ENCODE data around the gene RNF44. TPM values are rescaled to one million over a fixed set of nuclear protein-coding genes. Genes with fewer than 3 reads are reported as not detected.

Gene RNF44
- total and polyA plus RNA-seq, 2 experiments from 2014 or later: 2.1 to 2.9 TPM

GRCh38 chr5:176530393-176530982 is 6.7 kb downstream of the RNF44 start:
- DNase-seq: no peak
- no peaks in the 10 kb centered on the region for H3K9me2 ChIP-seq (ENCODE audit: insufficient read depth)
- no peak overlapping the region for H3K4me3 ChIP-seq
- H2AFZ ChIP-seq: no peak overlapping the region
- in situ Hi-C loops (cut with MboI): no loop called here
- no peaks in the 10 kb centered on the region for H4K20me1 ChIP-seq (ENCODE audit: insufficient read depth)
- no peak overlapping the region for H3K4me2 ChIP-seq (ENCODE audit: unreplicated experiment)
- peaks cover 3% of the 10 kb centered on the region; the same call in 1 of the 2 replicates for H3F3A ChIP-seq (ENCODE audit: insufficient read depth)
- 90 to 92% methylated on average over 25 to 28 of the region's 28 CpGs for WGBS, 2 experiments (ENCODE audit: low coverage in 1 of 2, low lambda C conversion rate in 2 of 2, missing lambda C conversion rate in 2 of 2)
- H3K27ac ChIP-seq: no peak overlapping the region
- H3K9me3 ChIP-seq (ENCODE audit: low read depth): no peaks in the 10 kb centered on the region
- H3K79me2 ChIP-seq (ENCODE audit: insufficient read depth): peaks cover 29% of the 10 kb centered on the region
- TF ChIP-seq EZH2 (IDR thresholded peaks at IDR 0.05; ENCODE audit: insufficient read depth, poor library complexity, severe bottlenecking) (no peak), EZH2phosphoT487 (IDR thresholded peaks at IDR 0.05; ENCODE audit: insufficient read depth, low read depth) (no peak)
- no peak overlapping the region for H3K9ac ChIP-seq
- H3K27me3 ChIP-seq (replicated peaks; ENCODE audit: insufficient read depth): no peaks in the 10 kb centered on the region
- peaks cover 4% of the 10 kb centered on the region; the same call in 1 of the 2 replicates for H3K4me1 ChIP-seq (ENCODE audit: insufficient read depth)
- H3K36me3 ChIP-seq (ENCODE audit: low read depth): no peaks in the 10 kb centered on the region

- Histone ChIP-seq H4K20me1 (ENCODE audit: insufficient read depth) (no peaks in the 10 kb centered on the region), H3K9me3 (ENCODE audit: low read depth) (no peaks in the 10 kb centered on the region), H3K9ac (no peak overlapping the region), H3K9me2 (ENCODE audit: insufficient read depth) (no peaks in the 10 kb centered on the region), H3K79me2 (ENCODE audit: insufficient read depth) (peaks cover 21% of the 10 kb centered on the region), H3K4me1 (ENCODE audit: insufficient read depth) (no peaks in the 10 kb centered on the region), H3K4me2 (ENCODE audit: unreplicated experiment) (no peak overlapping the region), H3K4me3 (no peak overlapping the region), H2AFZ (no peak overlapping the region), H3K27ac (no peak overlapping the region), H3F3A (ENCODE audit: insufficient read depth) (peaks cover 1% of the 10 kb centered on the region; the same call in 1 of the 2 replicates), H3K27me3 (replicated peaks; ENCODE audit: insufficient read depth) (no peaks in the 10 kb centered on the region), H3K36me3 (ENCODE audit: low read depth) (no peaks in the 10 kb centered on the region)
- DNase-seq: no peak
- TF ChIP-seq EZH2 (IDR thresholded peaks at IDR 0.05; ENCODE audit: insufficient read depth, poor library complexity, severe bottlenecking) (no peak), EZH2phosphoT487 (IDR thresholded peaks at IDR 0.05; ENCODE audit: insufficient read depth, low read depth) (no peak)
- in situ Hi-C loops (cut with MboI): no loop called here
- WGBS, 2 experiments (ENCODE audit: low coverage in 1 of 2, low lambda C conversion rate in 2 of 2, missing lambda C conversion rate in 2 of 2): 95% methylated on average over 11 of the region's 11 CpGs
These were observed 7.5 kb downstream of the RNF44 start for GRCh38 chr5:176529741-176530141.

GRCh38 chr5:176529116-176529740 is 8.0 kb downstream of the RNF44 start:
- H3K79me2 ChIP-seq (ENCODE audit: insufficient read depth): peaks cover 16% of the 10 kb centered on the region
- WGBS, 2 experiments (ENCODE audit: low coverage in 1 of 2, low lambda C conversion rate in 2 of 2, missing lambda C conversion rate in 2 of 2): 96 to 97% methylated on average over 18 to 26 of the region's 26 CpGs
- H3K27ac ChIP-seq: no peak overlapping the region
- H3K4me1 ChIP-seq (ENCODE audit: insufficient read depth): no peaks in the 10 kb centered on the region
- in situ Hi-C loops (cut with MboI): no loop called here
- TF ChIP-seq EZH2phosphoT487 (IDR thresholded peaks at IDR 0.05; ENCODE audit: insufficient read depth, low read depth): no peak
- no peak for TF ChIP-seq EZH2 (IDR thresholded peaks at IDR 0.05; ENCODE audit: insufficient read depth, poor library complexity, severe bottlenecking)
- no peak overlapping the region for H3K9ac ChIP-seq
- no peaks in the 10 kb centered on the region for H3F3A ChIP-seq (ENCODE audit: insufficient read depth)
- H3K36me3 ChIP-seq (ENCODE audit: low read depth): no peaks in the 10 kb centered on the region
- no peaks in the 10 kb centered on the region for H3K9me3 ChIP-seq (ENCODE audit: low read depth)
- H3K4me3 ChIP-seq: no peak overlapping the region
- H4K20me1 ChIP-seq (ENCODE audit: insufficient read depth): no peaks in the 10 kb centered on the region
- no peak for DNase-seq
- H2AFZ ChIP-seq: no peak overlapping the region
- no peak overlapping the region for H3K4me2 ChIP-seq (ENCODE audit: unreplicated experiment)
- no peaks in the 10 kb centered on the region for H3K27me3 ChIP-seq (replicated peaks; ENCODE audit: insufficient read depth)
- no peaks in the 10 kb centered on the region for H3K9me2 ChIP-seq (ENCODE audit: insufficient read depth)

- WGBS, 2 experiments (ENCODE audit: low coverage in 1 of 2, low lambda C conversion rate in 2 of 2, missing lambda C conversion rate in 2 of 2): 83 to 93% methylated on average over 7 to 17 of the region's 17 CpGs
- DNase-seq: no peak
- H3K9me2 ChIP-seq (ENCODE audit: insufficient read depth): no peaks in the 10 kb centered on the region
- in situ Hi-C loops (cut with MboI): no loop called here
- H3K4me3 ChIP-seq: no peak overlapping the region
- no peak overlapping the region for H3K27ac ChIP-seq
- no peaks in the 10 kb centered on the region for H3K9me3 ChIP-seq (ENCODE audit: low read depth)
- no peaks in the 10 kb centered on the region for H3K36me3 ChIP-seq (ENCODE audit: low read depth)
- no peaks in the 10 kb centered on the region for H3F3A ChIP-seq (ENCODE audit: insufficient read depth)
- no peaks in the 10 kb centered on the region for H3K4me1 ChIP-seq (ENCODE audit: insufficient read depth)
- H3K79me2 ChIP-seq (ENCODE audit: insufficient read depth): peaks cover 11% of the 10 kb centered on the region
- no peak overlapping the region for H3K9ac ChIP-seq
- TF ChIP-seq EZH2phosphoT487 (IDR thresholded peaks at IDR 0.05; ENCODE audit: insufficient read depth, low read depth) (no peak), EZH2 (IDR thresholded peaks at IDR 0.05; ENCODE audit: insufficient read depth, poor library complexity, severe bottlenecking) (no peak)
- H3K4me2 ChIP-seq (ENCODE audit: unreplicated experiment): no peak overlapping the region
- no peaks in the 10 kb centered on the region for H3K27me3 ChIP-seq (replicated peaks; ENCODE audit: insufficient read depth)
- H4K20me1 ChIP-seq (ENCODE audit: insufficient read depth): no peaks in the 10 kb centered on the region
- H2AFZ ChIP-seq: no peak overlapping the region
These were observed 8.5 kb downstream of the RNF44 start for GRCh38 chr5:176528761-176529115.
